A549 (cell line): Measurements from ENCODE around the gene PTPN6. TPM values are rescaled to one million over a fixed set of nuclear protein-coding genes. Genes with fewer than 3 reads are reported as not detected.

Experiments
- CHD2 ChIP-seq: fragments of 150-350 bp; IDR thresholded peaks from 2 replicates; pipeline ENCODE4 v1.6.1; 2014; ENCODE audit warnings: low read length; ENCODE audit not compliant: partially characterized antibody
- CHD4 ChIP-seq: fragments of 200-600 bp; sonication (generic); IDR thresholded peaks from 2 replicates; pipeline ENCODE4 v1.6.1; 2016; ENCODE audit warnings: antibody characterized with exemption, mild to moderate bottlenecking, borderline replicate concordance
- CTCF ChIP-seq: fragments of >200 bp; sonication (Bioruptor Twin); formaldehyde crosslinking; IDR thresholded peaks from 3 replicates; pipeline ENCODE4 v1.5.1; 2016
- FOXS1 ChIP-seq: fragments of 250-450 bp; sonication (Bioruptor Pico); IDR thresholded peaks from 2 replicates; pipeline ENCODE4 v1.5.0; 2020; ENCODE audit warnings: mild to moderate bottlenecking, moderate library complexity
- GATA3 ChIP-seq: IDR thresholded peaks from 2 replicates; pipeline ENCODE4 v1.6.1; 2012; ENCODE audit warnings: borderline replicate concordance
- HDAC2 ChIP-seq: fragments of 200-600 bp; sonication (generic); IDR thresholded peaks from 2 replicates; pipeline ENCODE4 v1.6.1; 2016
- HMGXB4 ChIP-seq: fragments of 250-450 bp; sonication (Bioruptor Pico); IDR thresholded peaks from 2 replicates; pipeline ENCODE4 v1.5.0; 2021; ENCODE audit warnings: mild to moderate bottlenecking, moderate library complexity, borderline replicate concordance
- HOXA7 ChIP-seq: fragments of 250-450 bp; sonication (Bioruptor Pico); IDR thresholded peaks from 2 replicates; pipeline ENCODE4 v1.5.0; 2020; ENCODE audit warnings: mild to moderate bottlenecking, moderate library complexity
- KDM1A ChIP-seq: fragments of 200-600 bp; sonication (generic); IDR thresholded peaks from 2 replicates; pipeline ENCODE4 v1.6.1; 2016; ENCODE audit warnings: low read depth, mild to moderate bottlenecking
- MAX ChIP-seq: IDR thresholded peaks from 2 replicates; pipeline ENCODE4 v1.6.1; 2012
- MYC ChIP-seq: IDR thresholded peaks from 2 replicates; pipeline ENCODE4 v1.6.1; 2012; ENCODE audit warnings: mild to moderate bottlenecking, inconsistent platforms, low read length, improper control_type of control experiment, borderline replicate concordance
- NFE2L2 ChIP-seq: fragments of 150-350 bp; conservative IDR thresholded peaks from 2 replicates; pipeline ENCODE4 v1.6.1; 2014; ENCODE audit warnings: low read length
- NR3C1 ChIP-seq: fragments of >200 bp; sonication (Bioruptor Twin); formaldehyde crosslinking; IDR thresholded peaks from 3 replicates; pipeline ENCODE4 v1.6.1; 2017
- PBX3 ChIP-seq: IDR thresholded peaks from 2 replicates; pipeline ENCODE4 v1.6.1; 2012
- POLR2A ChIP-seq: IDR thresholded peaks from 2 replicates; pipeline ENCODE4 v1.6.1; 2012; ENCODE audit warnings: mild to moderate bottlenecking, low read length
- RFX5 ChIP-seq: fragments of 450-650 bp; IDR thresholded peaks from 2 replicates; pipeline ENCODE4 v1.7.1; 2014; ENCODE audit warnings: antibody characterized with exemption, mild to moderate bottlenecking, moderate library complexity
- RNF2 ChIP-seq: fragments of 200-600 bp; sonication (generic); IDR thresholded peaks from 2 replicates; pipeline ENCODE4 v1.6.1; 2016; ENCODE audit warnings: low read depth, mild to moderate bottlenecking, antibody characterized with exemption, moderate library complexity, borderline replicate concordance
- SREBF2 ChIP-seq: fragments of 450-650 bp; IDR thresholded peaks from 2 replicates; pipeline ENCODE4 v1.6.1; 2014; ENCODE audit warnings: mild to moderate bottlenecking, moderate library complexity
- TP53 ChIP-seq: fragments of 250-450 bp; sonication (Bioruptor Pico); IDR thresholded peaks from 2 replicates; pipeline ENCODE4 v1.5.0; 2021; ENCODE audit warnings: mild to moderate bottlenecking, moderate library complexity
- USF2 ChIP-seq: fragments of 450-650 bp; IDR thresholded peaks from 2 replicates; pipeline ENCODE4 v1.6.1; 2014; ENCODE audit warnings: antibody characterized with exemption
- ZNF302 ChIP-seq: fragments of 250-450 bp; sonication (Bioruptor Pico); IDR thresholded peaks from 2 replicates; pipeline ENCODE4 v1.9.0; 2021; ENCODE audit warnings: inconsistent platforms, mild to moderate bottlenecking, moderate library complexity
- polyA plus RNA-seq, 4 experiments: library from polyadenylated mRNA; depleted of rRNA in 3 of 4; stranded (reverse); fragments of >200 nt; fragmentation: RNase III in 1 of 4; extraction: RNeasy Plus Mini Kit Qiagen cat#74134 plus additional on column Dnase treatment in 1 of 4; gene quantifications; 2 replicates in 3 of 4; 3 replicates in 1 of 4; pipeline ENCODE4 v1.2.3, GENCODE V29; 2011 to 2017

Gene PTPN6
- polyA plus RNA-seq, 2 of the 4 experiments (the other 2 are of a cell fraction) = 15.1 to 18.9 TPM

- TF ChIP-seq MYC (peak; percentile 77), MAX (peak; percentile 99), SREBF2 (no peak), RNF2 (peak; percentile 92; the same call in 1 of the 2 replicates), CHD2 (peak; percentile 90), RFX5 (0 out of 2 replicates have a peak, but pooled peaks have one; percentile 21), FOXS1 (CRISPR knock-in tag) (peak; percentile 76), PBX3 (peak; percentile 89), GATA3 (peak; percentile 80), HMGXB4 (CRISPR knock-in tag) (peak; percentile 93; the same call in 1 of the 2 replicates), POLR2A (peak; percentile 92), NFE2L2 (no peak), TP53 (peak; percentile 98), HDAC2 (no peak), KDM1A (no peak), USF2 (peak; percentile 39), ZNF302 (CRISPR knock-in tag) (0 out of 2 replicates have a peak, but pooled peaks have one; percentile 22), NR3C1 (no peak), CTCF (peak; percentile 84), CHD4 (no peak), HOXA7 (CRISPR knock-in tag) (peak; percentile 93)
Measured at GRCh38 chr12:6937481-6938352, 13.4 kb upstream of the PTPN6 start (continued).
